Spleen (tissue), 11 donors: Measurements from ENCODE around the gene RBMS1. TPM values are rescaled to one million over a fixed set of nuclear protein-coding genes. Genes with fewer than 3 reads are reported as not detected.

Experiments
- DNase-seq: peaks from one replicate; pipeline ENCODE4 v3.0.0-alpha.2; 2020
- H3K27ac ChIP-seq, 8 donors: fragments of 200-600 bp; sonication (generic) in 7 of 8; 1 replicate in 4 of 8; 2 replicates in 4 of 8; pipeline versions ENCODE4 v1.5.0 to v1.8.0; 2016 to 2021; ENCODE audit warnings: inconsistent platforms in 4 of 8, mild to moderate bottlenecking in 4 of 8, moderate library complexity in 1 of 8
- H3K27me3 ChIP-seq, 7 donors: fragments of 200-600 bp; sonication (generic) in 6 of 7; replicated peaks in 1 of 7; 1 replicate in 4 of 7; 2 replicates in 3 of 7; pipeline versions ENCODE4 v1.5.0 to v1.8.0; 2016 to 2021; ENCODE audit warnings: inconsistent platforms in 3 of 7, mild to moderate bottlenecking in 1 of 7
- H3K36me3 ChIP-seq, 6 donors: fragments of 200-600 bp; sonication (generic) in 5 of 6; 1 replicate in 4 of 6; 2 replicates in 2 of 6; pipeline versions ENCODE4 v1.5.0 to v1.8.0; 2016 to 2021; ENCODE audit warnings: inconsistent platforms in 2 of 6
- H3K4me1 ChIP-seq, 6 donors: fragments of 200-600 bp; sonication (generic) in 5 of 6; 1 replicate in 3 of 6; 2 replicates in 3 of 6; pipeline versions ENCODE4 v1.5.0 to v1.8.0; 2016 to 2021; ENCODE audit warnings: inconsistent platforms in 3 of 6
- H3K4me3 ChIP-seq, 8 donors: fragments of 200-600 bp; sonication (generic) in 7 of 8; 1 replicate in 4 of 8; 2 replicates in 4 of 8; pipeline versions ENCODE4 v1.5.0 to v1.8.0; 2016 to 2021; ENCODE audit warnings: inconsistent platforms in 4 of 8, mild to moderate bottlenecking in 4 of 8, moderate library complexity in 2 of 8
- H3K9me3 ChIP-seq, 8 donors: fragments of 200-600 bp; sonication (generic) in 7 of 8; 1 replicate in 4 of 8; 2 replicates in 4 of 8; pipeline versions ENCODE4 v1.5.0 to v1.8.0; 2016 to 2021; ENCODE audit warnings: inconsistent platforms in 4 of 8
- POLR2A ChIP-seq, 3 donors: fragments of 450-650 bp; IDR thresholded peaks; one replicate each; pipeline ENCODE4 v1.5.1; 2017; ENCODE audit warnings: antibody characterized with exemption in 3 of 3, mild to moderate bottlenecking in 1 of 3
- POLR2AphosphoS5 ChIP-seq, 3 donors: sonication (generic); formaldehyde crosslinking; IDR thresholded peaks; one replicate each; pipeline ENCODE4 v1.5.1; 2017; ENCODE audit warnings: antibody characterized with exemption in 3 of 3
- WGBS, 5 donors: extraction: QIAGEN DNeasy Blood & Tissue Kit in 3 of 5; methylation state at CpG; one replicate each; pipeline versions ENCODE4 v1.1.5 to v1.1.7; 2013 to 2018; 5-methylcytosine and 5-hydroxymethylcytosine counted together
- intact Hi-C: fragments of 100-400 bp; cut with DNase I; formaldehyde crosslinking; loops from one replicate; pipeline ENCODE4 v1.15.0; 2023; ENCODE audit warnings: low total_unique reads
- polyA plus RNA-seq, 3 donors: library from polyadenylated mRNA; stranded (reverse); fragments of 200-250 nt; gene quantifications; one replicate each; pipeline ENCODE4 v1.2.1, GENCODE V29; 2013
- total RNA-seq, 7 donors: library from RNA; depleted of rRNA in 3 of 7; stranded (reverse); fragments of >200 nt in 3 of 7; fragmentation: NEBNext Ultra II Directional in 4 of 7; extraction: Animal tissue kit (Norgen Biotek cat#: 25700) in 4 of 7; gene quantifications; one replicate each; pipeline versions ENCODE4 v1.1.0 to v1.2.1, GENCODE V29; 2016 to 2021
- TF ChIP-seq, protein P1 (sequence below), 11 experiments: fragments of 200-600 bp in 7 of 11; fragments of 450-650 bp in 4 of 11; sonication (generic) in 4 of 11; IDR thresholded peaks in 8 of 11; conservative IDR thresholded peaks in 3 of 11; 1 replicate in 7 of 11; 2 replicates in 4 of 11; pipeline versions ENCODE4 v1.4.0 to v1.8.0; 2016 to 2021; ENCODE audit warnings: antibody characterized with exemption in 11 of 11, inconsistent platforms in 4 of 11, mild to moderate bottlenecking in 1 of 11
- donor health status: healthy with polysubstance abuse.
- donor health status: DM: no; HTN: no; CAD: no; lungs with moderate emphysema.
- donor health status: DM: no; HTN: no; CAD: no.
- donor health status: Bipolar disorder and iron deficiency.
- donor health status: healthy.
- donor health status: DM: no; HTN: no; CAD: no.
- donor health status: DM: yes; HTN: yes; CAD: no.

The RBMS1 gene
- total and polyA plus RNA-seq, 10 donors: 18.8 to 151 (median 118) TPM

DNA sequence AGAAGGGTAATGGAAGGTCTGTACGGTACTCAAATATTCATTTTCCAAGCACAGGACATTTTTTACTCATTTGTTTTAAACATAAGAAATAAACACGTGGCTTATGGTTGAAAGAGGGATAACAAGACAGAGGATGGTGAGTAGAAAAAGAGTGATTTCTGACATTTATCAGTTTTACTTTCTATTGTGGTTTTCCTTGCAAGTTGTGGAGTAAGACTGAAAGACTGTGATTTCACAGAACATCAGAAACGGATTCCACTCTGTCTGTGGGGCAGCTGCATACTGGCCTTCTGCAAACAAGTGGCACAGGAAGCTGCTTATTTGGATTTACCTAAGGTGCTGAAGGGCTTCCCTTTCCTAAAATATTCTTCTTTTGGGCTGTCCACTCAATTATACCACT lies 171.3 kb downstream of the RBMS1 start:
- Histone ChIP-seq H3K4me3 (no peak overlapping the region), H3K4me1 (peaks cover 21 to 98% (median 75%) of the 10 kb centered on the region in 6 donors), H3K27me3 (no peaks in the 10 kb centered on the region), H3K9me3 (no peaks in the 10 kb centered on the region), H3K27ac (peak overlapping the region in 1 of 8 donors; percentile 5), H3K36me3 (peaks cover 0 to 5% (median 0%) of the 10 kb centered on the region in 6 donors)
- TF ChIP-seq, protein P1, sequence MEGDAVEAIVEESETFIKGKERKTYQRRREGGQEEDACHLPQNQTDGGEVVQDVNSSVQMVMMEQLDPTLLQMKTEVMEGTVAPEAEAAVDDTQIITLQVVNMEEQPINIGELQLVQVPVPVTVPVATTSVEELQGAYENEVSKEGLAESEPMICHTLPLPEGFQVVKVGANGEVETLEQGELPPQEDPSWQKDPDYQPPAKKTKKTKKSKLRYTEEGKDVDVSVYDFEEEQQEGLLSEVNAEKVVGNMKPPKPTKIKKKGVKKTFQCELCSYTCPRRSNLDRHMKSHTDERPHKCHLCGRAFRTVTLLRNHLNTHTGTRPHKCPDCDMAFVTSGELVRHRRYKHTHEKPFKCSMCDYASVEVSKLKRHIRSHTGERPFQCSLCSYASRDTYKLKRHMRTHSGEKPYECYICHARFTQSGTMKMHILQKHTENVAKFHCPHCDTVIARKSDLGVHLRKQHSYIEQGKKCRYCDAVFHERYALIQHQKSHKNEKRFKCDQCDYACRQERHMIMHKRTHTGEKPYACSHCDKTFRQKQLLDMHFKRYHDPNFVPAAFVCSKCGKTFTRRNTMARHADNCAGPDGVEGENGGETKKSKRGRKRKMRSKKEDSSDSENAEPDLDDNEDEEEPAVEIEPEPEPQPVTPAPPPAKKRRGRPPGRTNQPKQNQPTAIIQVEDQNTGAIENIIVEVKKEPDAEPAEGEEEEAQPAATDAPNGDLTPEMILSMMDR (IDR thresholded peaks at IDR 0.05 in 8 of 11, conservative IDR thresholded peaks at IDR 0.05 in 3 of 11): no peak
- TF ChIP-seq POLR2AphosphoS5 (IDR thresholded peaks at IDR 0.05) (no peak), POLR2A (IDR thresholded peaks at IDR 0.05) (no peak)
- intact Hi-C loops: loop anchor here (10.0 kb wide), 1 partner anchor 672 kb away; no protein-coding TSS in a partner anchor
- WGBS, 5 donors: 47 to 66% (median 55%) methylated on average over 3 of the region's 3 CpGs
- DNase-seq: no peak

- peak overlapping the region in 1 of 8 donors; percentile 22 for H3K27ac ChIP-seq
- peaks cover 16 to 90% (median 67%) of the 10 kb centered on the region in 6 donors for H3K4me1 ChIP-seq
- no peaks in the 10 kb centered on the region for H3K9me3 ChIP-seq
- H3K4me3 ChIP-seq: no peak overlapping the region
- intact Hi-C loops: loop anchor here (10.0 kb wide), 1 partner anchor 674 kb away; no protein-coding TSS in a partner anchor
- no peaks in the 10 kb centered on the region for H3K27me3 ChIP-seq
- WGBS, 5 donors: 53 to 90% (median 75%) methylated on average over 2 of the region's 2 CpGs
- DNase-seq: no peak
- TF ChIP-seq, protein P1 (IDR thresholded peaks at IDR 0.05 in 8 of 11, conservative IDR thresholded peaks at IDR 0.05 in 3 of 11): no peak
- peaks cover 0 to 18% (median 5%) of the 10 kb centered on the region in 6 donors for H3K36me3 ChIP-seq
Observed at GRCh38 chr2:160321006-160321405, 172.6 kb downstream of the RBMS1 start.

DNA sequence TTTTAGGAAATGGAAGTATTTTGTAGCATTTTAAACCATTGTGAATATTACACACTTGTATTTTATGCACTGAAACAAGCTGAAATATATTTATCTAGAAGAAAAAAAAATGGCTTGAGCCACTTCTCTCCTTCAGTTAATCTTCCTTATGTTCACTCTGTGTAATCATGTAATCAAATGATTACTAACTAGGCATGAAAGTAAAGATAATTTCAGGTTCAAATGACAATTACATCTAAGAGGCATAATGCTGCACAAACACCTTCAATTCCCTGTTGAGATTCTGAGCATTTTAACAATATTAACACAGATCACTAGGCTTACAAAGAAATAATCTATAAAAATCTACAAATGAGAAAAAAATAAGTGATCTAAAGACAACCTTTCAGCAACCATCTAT lies 173.9 kb downstream of the RBMS1 start:
- Histone ChIP-seq H3K4me1 (peaks cover 10 to 85% (median 55%) of the 10 kb centered on the region in 6 donors), H3K27me3 (no peaks in the 10 kb centered on the region), H3K9me3 (no peaks in the 10 kb centered on the region), H3K36me3 (peaks cover 0 to 24% (median 5%) of the 10 kb centered on the region in 6 donors), H3K4me3 (no peak overlapping the region), H3K27ac (no peak overlapping the region)
- TF ChIP-seq POLR2A (IDR thresholded peaks at IDR 0.05) (no peak), POLR2AphosphoS5 (IDR thresholded peaks at IDR 0.05) (no peak)
- TF ChIP-seq, protein P1 (IDR thresholded peaks at IDR 0.05 in 8 of 11, conservative IDR thresholded peaks at IDR 0.05 in 3 of 11): no peak
- intact Hi-C loops: loop anchor here (10.0 kb wide), 1 partner anchor 675 kb away; no protein-coding TSS in a partner anchor
- DNase-seq: no peak

GRCh38 chr2:160318218-160318617 lies 175.4 kb downstream of the RBMS1 start:
- Histone ChIP-seq H3K27ac (peak overlapping the region in 1 of 8 donors; percentile 45), H3K4me3 (no peak overlapping the region), H3K9me3 (no peaks in the 10 kb centered on the region), H3K36me3 (peaks cover 0 to 30% (median 5%) of the 10 kb centered on the region in 6 donors), H3K4me1 (peaks cover 6 to 71% (median 44%) of the 10 kb centered on the region in 6 donors), H3K27me3 (no peaks in the 10 kb centered on the region)
- TF ChIP-seq, protein P1 (IDR thresholded peaks at IDR 0.05 in 8 of 11, conservative IDR thresholded peaks at IDR 0.05 in 3 of 11): no peak
- TF ChIP-seq POLR2AphosphoS5 (IDR thresholded peaks at IDR 0.05) (no peak), POLR2A (IDR thresholded peaks at IDR 0.05) (no peak)
- intact Hi-C loops: no loop called here
- no peak for DNase-seq
